ENCODE measurements around the gene IPO13.

The IPO13 gene

DNA sequence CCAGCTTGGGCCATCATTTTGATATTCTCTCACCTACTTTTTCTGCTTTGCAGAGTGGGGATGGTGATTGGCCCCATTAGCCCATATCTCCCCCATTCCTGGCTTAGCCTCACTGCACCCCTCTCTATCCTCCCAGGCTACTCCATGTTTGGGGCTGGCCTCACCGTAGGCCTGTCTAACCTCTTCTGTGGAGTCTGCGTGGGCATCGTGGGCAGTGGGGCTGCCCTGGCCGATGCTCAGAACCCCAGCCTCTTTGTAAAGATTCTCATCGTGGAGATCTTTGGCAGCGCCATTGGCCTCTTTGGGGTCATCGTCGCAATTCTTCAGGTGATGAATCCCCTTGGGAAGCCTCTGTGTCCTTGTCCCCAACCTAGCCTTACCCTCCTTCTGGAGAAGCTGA is 30.1 kb downstream of the IPO13 start:
- DNase-seq (ENCODE audit: insufficient read length, low spot score) = no peak
- FAIRE-seq = no peak
- TF ChIP-seq POLR2AphosphoS5 (IDR thresholded peaks at IDR 0.05; ENCODE audit: low read depth, low read length) = no peak
- TF ChIP-seq TAF1 (IDR thresholded peaks at IDR 0.05; ENCODE audit: low read depth, low read length) = no peak
- TF ChIP-seq POU2F2 (IDR thresholded peaks at IDR 0.05; ENCODE audit: low read depth, low read length) = no peak
- TF ChIP-seq POLR2A (IDR thresholded peaks at IDR 0.05; ENCODE audit: low read depth, low read length) = no peak
- no peak for TF ChIP-seq SPI1 (IDR thresholded peaks at IDR 0.05; ENCODE audit: low read depth, low read length)
- no peak for TF ChIP-seq PAX5 (IDR thresholded peaks at IDR 0.05; ENCODE audit: insufficient read depth, low read length, severe bottlenecking)

- no peak for TF ChIP-seq TAF1 (IDR thresholded peaks at IDR 0.05; ENCODE audit: low read depth, low read length)
- no peak for TF ChIP-seq POU2F2 (IDR thresholded peaks at IDR 0.05; ENCODE audit: low read depth, low read length)
- no peak for TF ChIP-seq POLR2A (IDR thresholded peaks at IDR 0.05; ENCODE audit: low read depth, low read length)
- FAIRE-seq (peak; percentile 80), DNase-seq (ENCODE audit: insufficient read length, low spot score) (no peak)
Measured at GRCh38 chr1:43977376-43978263, 30.9 kb downstream of the IPO13 start.

DNA sequence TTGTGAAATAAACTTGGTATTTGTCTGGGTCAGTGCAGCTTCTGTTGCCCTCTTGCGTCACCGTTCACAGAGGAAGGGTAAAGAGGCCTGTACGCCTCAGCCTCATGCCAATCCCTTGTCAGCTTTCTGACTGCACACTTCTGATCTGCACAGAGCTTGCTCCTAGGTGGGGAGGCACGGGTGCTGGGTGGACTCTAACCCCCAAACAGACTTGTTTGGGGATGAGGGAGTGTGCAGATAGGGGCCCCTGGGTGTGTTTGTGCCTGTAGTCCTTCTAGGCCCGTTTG is 31.5 kb downstream of the IPO13 start:
- DNase-seq (ENCODE audit: insufficient read length, low spot score) (no peak), FAIRE-seq (no peak)
- TF ChIP-seq TAF1 (IDR thresholded peaks at IDR 0.05; ENCODE audit: low read depth, low read length) (no peak), PAX5 (IDR thresholded peaks at IDR 0.05; ENCODE audit: insufficient read depth, low read length, severe bottlenecking) (no peak), POLR2A (IDR thresholded peaks at IDR 0.05; ENCODE audit: low read depth, low read length) (no peak), SPI1 (IDR thresholded peaks at IDR 0.05; ENCODE audit: low read depth, low read length) (no peak), POU2F2 (IDR thresholded peaks at IDR 0.05; ENCODE audit: low read depth, low read length) (no peak), POLR2AphosphoS5 (IDR thresholded peaks at IDR 0.05; ENCODE audit: low read depth, low read length) (no peak)

DNA sequence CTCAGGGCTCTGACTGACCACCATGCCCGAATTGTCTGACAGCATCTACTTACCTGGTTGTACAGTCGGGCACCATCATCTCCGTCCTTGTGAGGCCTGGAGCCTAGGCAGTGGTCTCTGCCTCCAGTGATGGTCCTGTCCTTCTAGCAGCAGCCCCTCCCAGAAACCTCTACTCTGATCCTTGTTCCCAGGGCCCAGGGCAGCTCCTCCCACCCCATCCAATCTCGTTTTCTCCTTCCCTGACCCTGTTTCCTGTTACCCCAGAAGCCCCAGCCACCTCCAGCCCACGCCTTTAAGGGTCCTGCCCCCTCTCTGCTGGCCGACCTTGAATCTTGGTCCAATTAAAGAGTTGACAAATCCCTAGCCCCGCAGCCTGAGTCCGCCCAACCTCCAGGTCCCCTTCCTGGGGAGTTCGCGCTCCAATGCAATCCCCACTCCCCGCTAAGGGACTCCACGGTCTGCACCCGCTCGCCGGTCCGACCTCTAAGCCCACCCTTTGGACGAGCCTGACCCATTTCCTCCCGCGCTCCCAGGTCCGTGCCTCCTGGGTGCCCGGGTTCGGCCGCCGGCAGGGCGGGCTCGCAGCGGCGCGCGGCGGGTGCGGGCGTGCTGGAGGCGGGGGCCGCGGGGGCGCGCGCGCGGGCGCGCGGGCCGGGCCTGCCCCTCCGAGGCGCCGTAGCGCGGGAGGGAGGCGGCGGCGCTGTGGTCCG is 32.0 kb downstream of the IPO13 start, which contains the start of gene B4GALT2:
TSS of gene B4GALT2 (plus strand) at position 660 of the 710 bp plus-strand sequence. CDS start 1,951 bp downstream, outside the sequence.
- DNase-seq (ENCODE audit: insufficient read length, low spot score) (peak; percentile 83), FAIRE-seq (peak; percentile 74)

DNA sequence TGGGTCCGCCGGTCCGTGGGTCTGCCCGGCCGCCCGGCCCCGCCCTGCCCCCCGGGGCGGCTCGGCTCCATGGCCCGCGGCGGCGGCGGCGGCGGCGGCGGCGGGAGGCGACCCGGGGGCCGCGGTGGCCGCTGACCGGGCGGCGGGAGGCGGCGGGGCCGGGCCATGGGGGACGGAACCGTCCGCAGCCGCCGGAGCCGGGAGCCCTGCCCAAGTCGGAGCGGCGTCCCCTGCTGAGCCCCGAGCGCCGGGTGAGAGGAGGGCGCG is 32.4 kb downstream of the IPO13 start:
- FAIRE-seq = no peak
- no peak for TF ChIP-seq SPI1 (IDR thresholded peaks at IDR 0.05; ENCODE audit: low read depth, low read length)
- TF ChIP-seq POU2F2 (IDR thresholded peaks at IDR 0.05; ENCODE audit: low read depth, low read length) = no peak
- TF ChIP-seq POLR2AphosphoS5 (IDR thresholded peaks at IDR 0.05; ENCODE audit: low read depth, low read length) = no peak
- no peak for TF ChIP-seq POLR2A (IDR thresholded peaks at IDR 0.05; ENCODE audit: low read depth, low read length)
- no peak for TF ChIP-seq PAX5 (IDR thresholded peaks at IDR 0.05; ENCODE audit: insufficient read depth, low read length, severe bottlenecking)
- TF ChIP-seq TAF1 (IDR thresholded peaks at IDR 0.05; ENCODE audit: low read depth, low read length) = no peak
- DNase-seq (ENCODE audit: insufficient read length, low spot score) = no peak

More for the DNA sequence above, 32.0 kb downstream of the IPO13 start, which contains the start of gene B4GALT2:
- TF ChIP-seq TAF1 (IDR thresholded peaks at IDR 0.05; ENCODE audit: low read depth, low read length) (no peak), POLR2A (IDR thresholded peaks at IDR 0.05; ENCODE audit: low read depth, low read length) (no peak), POLR2AphosphoS5 (IDR thresholded peaks at IDR 0.05; ENCODE audit: low read depth, low read length) (no peak), POU2F2 (IDR thresholded peaks at IDR 0.05; ENCODE audit: low read depth, low read length) (no peak), PAX5 (IDR thresholded peaks at IDR 0.05; ENCODE audit: insufficient read depth, low read length, severe bottlenecking) (no peak), SPI1 (IDR thresholded peaks at IDR 0.05; ENCODE audit: low read depth, low read length) (no peak)

DNA sequence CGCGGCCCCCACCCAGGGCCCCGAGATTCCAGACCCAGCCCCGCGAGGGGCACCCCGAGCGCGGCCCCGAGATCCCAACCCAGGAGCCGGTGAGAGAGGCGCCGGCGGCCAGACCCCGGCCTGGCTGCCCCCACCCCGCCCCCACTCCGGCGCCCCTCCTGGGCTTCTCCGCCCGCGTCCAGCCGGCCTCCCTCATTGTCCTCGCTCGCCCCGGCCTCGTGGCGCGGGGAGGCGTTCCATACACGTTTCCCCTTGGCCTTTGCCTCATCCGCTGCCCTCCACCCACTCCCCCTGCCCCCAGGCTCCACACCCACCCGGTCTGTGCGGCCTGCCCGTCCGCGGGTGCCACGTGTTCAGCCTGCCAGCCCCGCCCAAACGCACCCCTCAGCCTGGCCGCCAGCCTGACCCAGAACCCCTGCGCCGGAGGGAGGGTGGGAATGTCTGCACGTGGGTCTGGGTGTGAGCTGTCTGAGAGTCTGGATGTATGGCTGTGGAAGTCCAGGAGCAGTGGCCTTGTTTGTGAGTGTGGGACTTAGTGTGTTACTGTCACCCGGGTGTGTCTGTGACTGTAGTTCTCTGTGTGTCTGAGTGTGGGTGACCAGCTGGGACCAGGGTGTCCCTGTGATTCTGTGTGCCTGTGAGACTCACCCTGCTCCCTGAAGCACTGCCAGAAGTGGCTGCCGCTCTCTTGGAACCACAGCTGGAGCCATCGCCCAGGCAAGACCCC is 32.9 kb downstream of the IPO13 start:
- no peak for DNase-seq (ENCODE audit: insufficient read length, low spot score)
- TF ChIP-seq TAF1 (IDR thresholded peaks at IDR 0.05; ENCODE audit: low read depth, low read length) (no peak), POLR2AphosphoS5 (IDR thresholded peaks at IDR 0.05; ENCODE audit: low read depth, low read length) (no peak), PAX5 (IDR thresholded peaks at IDR 0.05; ENCODE audit: insufficient read depth, low read length, severe bottlenecking) (no peak), SPI1 (IDR thresholded peaks at IDR 0.05; ENCODE audit: low read depth, low read length) (no peak), POLR2A (IDR thresholded peaks at IDR 0.05; ENCODE audit: low read depth, low read length) (no peak), POU2F2 (IDR thresholded peaks at IDR 0.05; ENCODE audit: low read depth, low read length) (no peak)
- peak; percentile 73 for FAIRE-seq

DNA sequence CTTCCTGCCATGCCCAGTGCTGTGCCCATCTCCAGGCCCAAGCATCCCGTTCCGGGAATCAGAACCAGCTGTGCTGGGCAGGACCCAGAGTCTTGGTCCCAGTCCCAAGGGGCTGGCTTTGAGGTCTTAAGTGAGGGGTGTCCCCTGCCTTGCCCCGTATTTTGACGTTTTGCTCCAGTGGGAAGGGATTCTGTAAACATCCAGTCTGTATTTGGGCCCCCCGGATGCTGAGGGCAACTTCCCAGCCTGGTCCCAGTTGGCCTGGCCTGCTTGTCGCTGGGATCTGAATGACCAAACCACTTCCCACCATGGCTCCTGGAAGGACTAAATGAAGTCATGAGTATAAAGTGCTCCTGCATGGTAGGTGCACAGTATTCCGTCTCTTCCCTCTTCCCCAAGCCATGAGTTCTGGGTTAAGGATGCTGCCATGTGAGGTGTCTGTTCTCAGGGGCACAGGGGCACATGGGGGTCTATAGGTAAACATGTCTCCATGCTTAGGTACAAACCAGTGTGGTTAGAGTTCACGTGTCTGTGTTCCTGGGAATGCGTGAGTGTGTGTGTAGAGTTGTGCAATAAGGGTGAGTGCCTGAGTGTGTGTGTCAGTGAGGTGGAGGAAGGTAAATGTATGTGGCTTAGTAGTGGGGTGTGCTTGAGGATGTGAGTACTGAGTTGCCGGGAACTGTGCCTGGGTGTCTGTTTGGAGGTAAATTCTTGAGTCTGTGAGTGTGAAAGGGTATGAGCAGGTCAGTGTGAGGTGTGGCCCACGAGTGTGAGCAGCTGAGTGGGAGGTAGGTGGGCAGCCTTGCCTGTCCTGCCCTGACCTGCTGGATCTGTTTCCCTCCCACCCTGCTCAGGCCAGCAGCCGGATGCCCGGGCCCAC is 33.7 kb downstream of the IPO13 start:
- FAIRE-seq (peak; percentile 81), DNase-seq (ENCODE audit: insufficient read length, low spot score) (no peak)
- no peak for TF ChIP-seq POLR2A (IDR thresholded peaks at IDR 0.05; ENCODE audit: low read depth, low read length)

- no peak for DNase-seq (ENCODE audit: insufficient read length, low spot score)
- TF ChIP-seq SPI1 (IDR thresholded peaks at IDR 0.05; ENCODE audit: low read depth, low read length) = no peak
- no peak for TF ChIP-seq PAX5 (IDR thresholded peaks at IDR 0.05; ENCODE audit: insufficient read depth, low read length, severe bottlenecking)
- no peak for TF ChIP-seq POU2F2 (IDR thresholded peaks at IDR 0.05; ENCODE audit: low read depth, low read length)
- TF ChIP-seq POLR2AphosphoS5 (IDR thresholded peaks at IDR 0.05; ENCODE audit: low read depth, low read length) = no peak
- TF ChIP-seq POLR2A (IDR thresholded peaks at IDR 0.05; ENCODE audit: low read depth, low read length) = no peak
- no peak for TF ChIP-seq TAF1 (IDR thresholded peaks at IDR 0.05; ENCODE audit: low read depth, low read length)
- FAIRE-seq = no peak
Measured at GRCh38 chr1:43981135-43981491, 34.4 kb downstream of the IPO13 start.

GRCh38 chr1:43981636-43982035 is 34.9 kb downstream of the IPO13 start:
- no peak for TF ChIP-seq POLR2A (IDR thresholded peaks at IDR 0.05; ENCODE audit: low read depth, low read length)
- no peak for TF ChIP-seq SPI1 (IDR thresholded peaks at IDR 0.05; ENCODE audit: low read depth, low read length)
- TF ChIP-seq POU2F2 (IDR thresholded peaks at IDR 0.05; ENCODE audit: low read depth, low read length) = no peak
- no peak for TF ChIP-seq POLR2AphosphoS5 (IDR thresholded peaks at IDR 0.05; ENCODE audit: low read depth, low read length)
- no peak for TF ChIP-seq PAX5 (IDR thresholded peaks at IDR 0.05; ENCODE audit: insufficient read depth, low read length, severe bottlenecking)
- no peak for TF ChIP-seq TAF1 (IDR thresholded peaks at IDR 0.05; ENCODE audit: low read depth, low read length)
- FAIRE-seq = no peak
- DNase-seq (ENCODE audit: insufficient read length, low spot score) = no peak

Data from GM12891 (cell line).